Renal cortex interstitium (tissue), 11 donors: ENCODE measurements around the gene CYTH3. TPM values are rescaled to one million over a fixed set of nuclear protein-coding genes. Genes with fewer than 3 reads are reported as not detected.

Experiments used
- DNase-seq, 11 donors: peaks; one replicate each; pipeline ENCODE4 v3.0.0-alpha.2; 2013; ENCODE audit warnings: low read depth in 9 of 11, low spot score in 4 of 11; ENCODE audit errors: extremely low read depth in 1 of 11
- polyA plus RNA-seq, 3 donors: library from polyadenylated mRNA; unstranded; fragments of 120-200 nt; gene quantifications; one replicate each; pipeline ENCODE4 v1.2.1, GENCODE V29; 2013; ENCODE audit not compliant: insufficient read length in 3 of 3

CYTH3 gene
- polyA plus RNA-seq, 3 donors: 33.8 to 40.4 (median 38.6) TPM

DNA sequence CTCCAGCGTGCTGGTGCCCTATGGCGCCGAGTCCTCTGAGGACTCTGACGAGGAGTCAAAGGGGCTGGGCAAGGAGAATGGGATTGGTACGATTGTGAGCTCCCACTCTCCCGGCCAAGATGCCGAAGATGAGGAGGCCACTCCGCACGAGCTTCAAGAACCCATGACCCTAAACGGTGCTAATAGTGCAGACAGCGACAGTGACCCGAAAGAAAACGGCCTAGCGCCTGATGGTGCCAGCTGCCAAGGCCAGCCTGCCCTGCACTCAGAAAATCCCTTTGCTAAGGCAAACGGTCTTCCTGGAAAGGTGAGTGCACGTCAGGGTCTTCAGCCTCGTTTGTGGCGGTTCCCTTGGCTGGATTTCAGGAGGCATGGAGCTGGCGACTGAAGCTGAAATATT lies 122.4 kb downstream of the CYTH3 start:
- DNase-seq: no peak

DNA sequence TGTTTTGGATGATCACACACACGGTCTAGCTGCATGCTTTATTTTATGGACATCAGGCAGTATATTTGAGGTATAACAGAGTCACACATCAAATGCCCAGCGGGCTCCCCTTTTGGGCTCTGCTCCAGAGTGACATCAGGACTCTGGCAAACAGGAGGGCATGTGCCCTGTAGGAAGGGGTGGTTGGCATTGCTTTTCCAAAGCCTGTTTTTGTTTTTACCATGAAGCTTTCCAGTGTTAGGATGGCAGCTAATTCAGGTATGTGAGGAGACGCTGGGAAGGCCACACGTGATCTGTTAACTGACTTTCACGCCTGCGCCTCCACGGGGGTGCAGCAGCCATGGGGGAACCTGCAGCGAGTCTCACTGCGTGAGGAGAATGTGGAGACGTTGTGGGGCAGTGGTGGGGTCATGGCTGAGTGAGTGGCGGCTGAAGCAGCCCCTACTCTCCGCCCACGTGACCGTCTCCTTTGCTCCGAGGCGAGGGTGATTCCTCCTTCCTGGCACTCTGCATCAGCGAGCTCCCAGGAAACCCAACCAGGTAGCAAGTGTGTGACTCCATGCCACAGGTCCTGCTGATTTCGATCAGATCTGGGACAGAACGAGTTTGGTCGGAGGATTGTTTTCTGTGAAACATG lies 123.6 kb downstream of the CYTH3 start:
- DNase-seq: no peak

GRCh38 chr7:6147627-6148026 lies 124.8 kb downstream of the CYTH3 start:
- DNase-seq: no peak

DNA sequence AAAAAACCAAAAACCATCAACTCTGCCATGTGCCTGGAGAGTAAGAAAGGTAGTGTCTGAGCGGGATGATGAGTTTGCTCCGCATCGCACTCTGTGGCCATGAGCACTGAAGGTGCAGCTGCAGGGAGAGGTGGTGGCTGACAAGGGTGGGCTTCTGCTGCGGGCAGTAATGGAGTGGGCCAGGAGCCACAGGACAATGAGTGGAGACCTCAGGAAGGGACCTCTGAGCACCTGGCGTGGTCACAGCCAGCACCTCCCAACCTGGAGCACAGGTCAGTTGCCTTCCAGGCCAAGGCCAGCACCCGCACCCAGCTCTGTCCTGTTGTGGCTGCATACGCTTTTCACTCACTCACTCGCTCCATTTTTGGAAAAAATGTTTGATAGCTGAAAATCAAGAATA lies 125.8 kb downstream of the CYTH3 start:
- no peak for DNase-seq

DNA sequence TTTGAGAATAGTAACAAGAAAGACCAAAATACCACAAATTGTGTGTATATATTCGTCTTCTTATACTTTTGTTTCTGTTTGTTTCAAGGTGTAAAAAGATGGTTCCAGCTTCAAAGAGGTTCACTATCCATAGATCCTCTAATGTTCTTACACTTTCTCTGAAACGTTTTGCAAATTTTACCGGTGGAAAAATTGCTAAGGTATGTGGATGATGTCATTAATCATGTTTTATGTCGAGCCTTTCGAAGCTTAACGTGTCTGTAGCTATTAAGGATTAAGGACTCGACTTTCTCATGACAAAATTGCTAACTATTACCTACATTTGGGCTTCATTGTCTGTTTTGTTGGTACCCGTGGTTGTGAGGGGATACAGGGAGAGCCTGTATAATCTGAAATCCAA lies 128.4 kb downstream of the CYTH3 start:
- no peak for DNase-seq

GRCh38 chr7:6142871-6143380 lies 129.5 kb downstream of the CYTH3 start:
- DNase-seq: no peak

DNA sequence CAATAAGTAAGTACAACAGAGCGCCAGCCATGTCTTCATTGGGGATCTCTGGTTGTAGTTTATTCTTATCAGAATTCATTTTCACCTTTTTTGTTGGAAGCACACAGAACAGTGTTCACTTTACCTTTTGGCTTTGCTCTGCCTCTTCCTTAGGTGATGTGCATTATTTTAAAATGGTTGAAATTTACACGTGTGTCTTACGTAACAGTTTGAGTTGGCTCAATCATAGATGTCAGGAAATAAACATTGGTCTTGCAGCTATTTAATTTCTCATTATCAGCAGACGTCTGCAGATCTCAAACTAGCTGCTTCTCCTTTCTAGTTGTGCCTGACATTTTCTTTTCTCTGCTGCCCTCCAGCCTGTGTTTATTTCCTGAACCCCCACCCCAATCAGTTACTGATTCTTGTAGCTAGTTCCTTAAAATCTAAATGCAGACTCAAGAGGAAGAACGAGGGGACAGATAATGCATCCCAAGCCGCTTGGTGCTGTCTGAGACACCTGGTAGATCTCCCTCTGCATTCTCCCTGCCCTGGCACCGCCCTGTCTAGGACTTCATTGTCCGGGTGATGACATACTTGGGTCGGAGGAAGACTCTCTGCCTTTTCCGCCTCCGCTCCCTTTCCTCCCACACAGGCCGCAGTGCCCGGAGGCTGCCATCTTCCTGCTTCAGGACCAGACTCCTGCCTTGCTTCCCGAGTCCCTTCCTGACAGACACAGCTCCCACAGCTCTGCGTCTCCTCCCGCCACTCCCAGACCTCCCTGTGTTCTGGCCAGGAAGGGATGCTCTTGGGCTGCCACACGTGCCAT lies 133.0 kb downstream of the CYTH3 start:
- no peak for DNase-seq

DNA sequence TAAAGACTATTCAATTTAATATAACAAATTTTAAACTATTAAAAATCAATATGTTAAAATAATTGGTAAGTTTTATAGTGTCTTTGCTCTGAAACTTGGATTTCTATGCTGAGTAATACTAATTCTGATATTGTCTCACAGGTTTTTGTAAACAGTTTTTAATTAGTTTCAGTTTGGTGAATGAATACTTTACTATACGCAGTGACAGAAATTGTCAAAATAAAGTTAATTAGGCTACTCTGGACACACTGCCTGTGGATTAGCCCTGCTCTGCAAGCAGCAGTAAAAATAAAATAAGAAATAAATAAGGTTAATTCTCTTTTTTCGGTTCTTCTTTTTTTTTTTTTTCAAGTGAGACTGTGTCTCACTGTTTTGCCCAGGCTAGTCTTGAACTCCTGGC lies 135.9 kb downstream of the CYTH3 start:
- DNase-seq: no peak

DNA sequence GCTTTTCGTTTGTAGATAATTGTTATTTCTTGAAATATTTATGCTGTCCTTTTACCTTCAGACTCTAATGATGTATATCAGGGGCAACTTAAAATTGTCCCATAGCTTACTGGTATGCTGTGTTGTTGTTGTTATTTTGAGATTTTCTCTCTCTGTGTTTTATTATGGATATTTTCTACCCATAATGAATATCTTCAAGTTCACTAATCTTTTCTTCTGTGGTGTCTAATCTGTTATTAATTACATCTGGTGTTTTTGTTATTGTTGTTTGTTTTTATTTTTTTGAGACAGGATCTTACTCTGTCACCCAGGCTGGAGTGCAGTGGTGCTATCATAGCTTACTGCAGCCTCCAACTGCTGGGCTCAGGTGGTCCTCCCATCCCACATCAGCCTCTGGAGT lies 139.2 kb downstream of the CYTH3 start:
- no peak for DNase-seq

DNA sequence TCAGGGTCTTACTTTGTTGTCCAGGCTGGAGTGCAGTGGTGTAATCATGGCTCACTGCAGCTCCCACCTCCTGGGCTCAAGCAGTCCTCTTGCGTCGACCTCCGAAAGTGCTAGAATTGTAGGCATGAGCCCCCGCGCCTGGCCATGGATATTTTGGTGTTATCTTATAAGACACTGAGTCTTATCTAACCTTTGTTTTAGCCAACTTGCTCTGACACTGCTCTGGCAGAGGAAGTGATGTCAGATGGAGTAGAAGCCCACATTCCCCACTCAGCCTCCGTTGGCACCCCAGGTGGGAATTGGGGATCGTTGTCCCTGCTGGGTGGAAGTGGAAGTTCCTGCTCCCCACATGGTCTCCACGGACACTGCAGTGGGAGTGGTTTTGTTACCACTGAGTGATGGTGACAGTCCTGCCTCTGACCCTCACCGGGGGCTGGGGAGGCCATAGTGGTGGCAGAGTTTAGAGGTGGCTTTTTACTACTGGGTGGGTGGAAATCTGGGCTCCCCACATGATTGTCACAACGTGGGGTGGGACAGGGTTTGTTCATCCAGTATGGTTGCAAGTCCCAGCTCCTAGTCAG lies 142.3 kb downstream of the CYTH3 start:
- no peak for DNase-seq

- no peak for DNase-seq
These were observed 144.2 kb downstream of the CYTH3 start for GRCh38 chr7:6128205-6128604.

DNA sequence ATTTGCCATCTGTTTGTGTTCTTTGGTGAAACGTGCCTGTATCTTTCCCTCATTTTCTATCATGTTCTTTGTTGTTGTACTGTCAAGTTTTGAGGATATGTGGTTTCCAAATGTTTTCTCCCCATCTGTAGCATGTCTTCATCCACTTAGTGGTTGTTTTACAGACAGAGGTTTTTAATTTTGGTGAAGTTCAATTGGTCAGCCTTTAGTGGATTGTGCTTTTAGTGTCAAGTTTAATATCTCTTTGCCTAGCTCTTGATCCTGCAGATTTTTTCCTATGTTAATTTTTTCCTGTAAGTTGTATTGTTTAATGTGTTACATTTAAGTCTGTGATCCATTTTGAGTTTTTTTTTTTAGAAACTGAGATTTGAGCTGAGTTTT lies 145.3 kb downstream of the CYTH3 start:
- no peak for DNase-seq

GRCh38 chr7:6123843-6124242 lies 148.6 kb downstream of the CYTH3 start:
- no peak for DNase-seq

DNA sequence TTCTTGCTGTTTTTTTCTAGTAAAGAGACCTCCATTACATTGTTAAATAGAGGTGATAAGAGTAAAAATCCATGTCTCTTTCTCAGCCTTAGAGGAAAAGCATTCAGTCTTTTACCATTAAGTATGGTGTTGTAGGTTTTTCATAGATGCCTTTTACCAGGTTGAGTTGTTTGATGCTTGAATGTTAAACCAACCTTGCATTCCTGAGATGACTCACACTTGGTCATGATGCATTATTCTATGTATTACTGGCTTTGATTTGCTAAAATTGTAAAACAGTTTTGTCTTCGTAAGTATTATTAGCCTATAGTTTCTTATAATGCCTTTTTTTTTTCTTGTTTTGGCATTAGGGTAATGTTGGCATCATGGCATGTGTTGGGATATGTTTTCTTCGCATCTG lies 151.3 kb downstream of the CYTH3 start:
- no peak for DNase-seq

DNA sequence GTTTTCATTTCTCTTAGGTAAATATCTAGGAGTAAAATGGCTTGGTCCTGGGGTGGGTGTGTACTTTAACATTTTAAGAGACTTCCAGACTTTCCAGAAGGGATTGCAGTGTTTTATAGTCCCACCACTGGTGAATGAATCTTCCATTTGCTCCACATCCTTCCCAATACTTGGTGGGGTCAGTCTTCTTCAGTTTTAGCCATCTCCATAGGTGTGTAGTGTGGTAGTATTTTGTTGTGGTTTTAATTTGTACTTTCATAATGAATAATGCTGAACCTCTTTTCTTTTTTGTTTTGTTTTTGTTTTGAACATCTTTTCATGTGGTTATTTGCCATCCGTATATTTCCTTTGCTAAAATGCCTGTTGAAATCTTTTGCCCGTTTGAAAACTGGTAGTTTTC lies 154.9 kb downstream of the CYTH3 start:
- no peak for DNase-seq

DNA sequence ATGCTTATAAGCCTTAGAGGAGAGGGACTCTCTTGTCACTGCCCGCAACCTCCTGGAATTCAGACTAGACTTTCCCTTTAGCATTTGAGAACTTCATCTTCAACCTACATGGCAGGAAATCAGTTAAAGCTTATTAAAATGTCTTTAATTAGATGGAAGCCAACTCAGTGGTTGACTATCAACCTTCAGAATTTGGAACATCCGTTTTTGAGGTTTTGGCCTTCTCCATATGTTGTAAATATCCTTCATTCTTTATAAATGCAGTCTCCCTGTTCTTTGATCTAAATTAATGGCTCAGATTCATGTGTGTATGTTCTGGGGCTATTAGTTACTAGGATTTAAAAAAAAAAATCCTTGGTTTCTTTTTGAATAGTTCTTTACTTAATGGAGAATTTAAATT lies 156.2 kb downstream of the CYTH3 start:
- DNase-seq: no peak

Other genes with a start within 250 kb of the CYTH3 start
- 1 to 10 TPM; 1.0 to 3.9 (median 1.0) TPM for gene ANKRD61, start 241.2 kb downstream of the CYTH3 start, polyA plus RNA-seq
- gene EIF2AK1, start 213.4 kb downstream of the CYTH3 start, polyA plus RNA-seq: 100 to 1,000 TPM in 2 of 3 donors, 10 to 100 TPM in 1; 96.8 to 119 (median 104) TPM
- gene USP42, start 167.7 kb downstream of the CYTH3 start, polyA plus RNA-seq: 10 to 100 TPM; 17.6 to 23.3 (median 19.6) TPM
- gene FAM220A, start 76.3 kb upstream of the CYTH3 start, polyA plus RNA-seq: 10 to 100 TPM; 19.4 to 24.0 (median 22.8) TPM
- 100 to 1,000 TPM; 268 to 302 (median 279) TPM for gene RAC1, start 101.9 kb upstream of the CYTH3 start, polyA plus RNA-seq
- gene DAGLB, start 175.3 kb upstream of the CYTH3 start, polyA plus RNA-seq: 10 to 100 TPM; 14.7 to 17.4 (median 17.3) TPM
- 100 to 1,000 TPM; 194 to 215 (median 195) TPM for gene KDELR2, start 211.5 kb upstream of the CYTH3 start, polyA plus RNA-seq